ENCODE results near the gene GALNT2.

Gene GALNT2

GRCh38 chr1:230031131-230031530 lies 35.9 kb upstream of the GALNT2 start (continued):
- TF ChIP-seq PATZ1 (CRISPR knock-in tag; IDR thresholded peaks at IDR 0.05; ENCODE audit: borderline replicate concordance) (no peak), ZNF8 (CRISPR knock-in tag; IDR thresholded peaks at IDR 0.05) (no peak)

- TF ChIP-seq, protein P1, sequence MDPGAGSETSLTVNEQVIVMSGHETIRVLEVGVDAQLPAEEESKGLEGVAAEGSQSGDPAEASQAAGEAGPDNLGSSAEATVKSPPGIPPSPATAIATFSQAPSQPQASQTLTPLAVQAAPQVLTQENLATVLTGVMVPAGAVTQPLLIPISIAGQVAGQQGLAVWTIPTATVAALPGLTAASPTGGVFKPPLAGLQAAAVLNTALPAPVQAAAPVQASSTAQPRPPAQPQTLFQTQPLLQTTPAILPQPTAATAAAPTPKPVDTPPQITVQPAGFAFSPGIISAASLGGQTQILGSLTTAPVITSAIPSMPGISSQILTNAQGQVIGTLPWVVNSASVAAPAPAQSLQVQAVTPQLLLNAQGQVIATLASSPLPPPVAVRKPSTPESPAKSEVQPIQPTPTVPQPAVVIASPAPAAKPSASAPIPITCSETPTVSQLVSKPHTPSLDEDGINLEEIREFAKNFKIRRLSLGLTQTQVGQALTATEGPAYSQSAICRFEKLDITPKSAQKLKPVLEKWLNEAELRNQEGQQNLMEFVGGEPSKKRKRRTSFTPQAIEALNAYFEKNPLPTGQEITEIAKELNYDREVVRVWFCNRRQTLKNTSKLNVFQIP (CRISPR knock-in tag; IDR thresholded peaks at IDR 0.05; ENCODE audit: borderline replicate concordance, low read depth), result no peak
- TF ChIP-seq, protein P2, sequence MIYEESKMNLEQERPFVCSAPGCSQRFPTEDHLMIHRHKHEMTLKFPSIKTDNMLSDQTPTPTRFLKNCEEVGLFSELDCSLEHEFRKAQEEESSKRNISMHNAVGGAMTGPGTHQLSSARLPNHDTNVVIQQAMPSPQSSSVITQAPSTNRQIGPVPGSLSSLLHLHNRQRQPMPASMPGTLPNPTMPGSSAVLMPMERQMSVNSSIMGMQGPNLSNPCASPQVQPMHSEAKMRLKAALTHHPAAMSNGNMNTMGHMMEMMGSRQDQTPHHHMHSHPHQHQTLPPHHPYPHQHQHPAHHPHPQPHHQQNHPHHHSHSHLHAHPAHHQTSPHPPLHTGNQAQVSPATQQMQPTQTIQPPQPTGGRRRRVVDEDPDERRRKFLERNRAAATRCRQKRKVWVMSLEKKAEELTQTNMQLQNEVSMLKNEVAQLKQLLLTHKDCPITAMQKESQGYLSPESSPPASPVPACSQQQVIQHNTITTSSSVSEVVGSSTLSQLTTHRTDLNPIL (CRISPR knock-in tag; IDR thresholded peaks at IDR 0.05; ENCODE audit: low read depth), result no peak
- TF ChIP-seq ZNF565 (CRISPR knock-in tag; conservative IDR thresholded peaks at IDR 0.05; ENCODE audit: low read depth), result no peak
- no peak for TF ChIP-seq TCF4 (CRISPR knock-in tag; IDR thresholded peaks at IDR 0.05; ENCODE audit: borderline replicate concordance)
- TF ChIP-seq ZNF8 (CRISPR knock-in tag; IDR thresholded peaks at IDR 0.05), result no peak
- no peak for TF ChIP-seq ARNTL (CRISPR knock-in tag; IDR thresholded peaks at IDR 0.05; ENCODE audit: borderline replicate concordance, low read depth)
- no peak for TF ChIP-seq RARB (CRISPR knock-in tag; IDR thresholded peaks at IDR 0.05)
- no peak for TF ChIP-seq ZFP3 (CRISPR knock-in tag; IDR thresholded peaks at IDR 0.05)
- TF ChIP-seq GLIS3 (CRISPR knock-in tag; IDR thresholded peaks at IDR 0.05), result no peak
- TF ChIP-seq BACH2 (CRISPR knock-in tag; IDR thresholded peaks at IDR 0.05; ENCODE audit: borderline replicate concordance), result no peak
- no peak for TF ChIP-seq TSHZ2 (CRISPR knock-in tag; IDR thresholded peaks at IDR 0.05)
- no peak for TF ChIP-seq SNAI2 (CRISPR knock-in tag; IDR thresholded peaks at IDR 0.05)
- ATAC-seq, result no peak
Measured at GRCh38 chr1:230032516-230033281, 34.3 kb upstream of the GALNT2 start.

DNA sequence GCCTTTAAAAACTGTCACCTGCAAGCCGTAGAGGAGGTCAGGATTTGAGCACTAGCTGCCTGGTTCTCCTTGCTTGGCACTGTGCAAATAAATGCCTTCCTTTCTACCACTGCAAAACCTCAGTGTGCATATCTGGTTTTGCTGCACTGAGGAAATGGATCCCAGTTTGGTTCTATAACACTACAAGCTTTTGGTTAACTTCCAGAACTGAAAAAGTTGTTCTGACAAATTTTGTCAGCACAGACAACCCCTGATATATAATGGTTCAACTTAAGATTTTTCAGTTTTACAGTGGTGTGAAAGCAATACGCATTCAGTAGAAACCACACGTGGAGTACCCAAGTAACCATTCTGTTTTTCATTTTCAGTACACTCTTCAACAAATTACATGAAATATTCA lies 29.8 kb upstream of the GALNT2 start:
- TF ChIP-seq ZNF8 (CRISPR knock-in tag; IDR thresholded peaks at IDR 0.05), result no peak
- TF ChIP-seq CSDC2 (CRISPR knock-in tag; IDR thresholded peaks at IDR 0.05), result no peak
- no peak for TF ChIP-seq ZC3H10 (CRISPR knock-in tag; IDR thresholded peaks at IDR 0.05)
- no peak for TF ChIP-seq ESRRG (CRISPR knock-in tag; IDR thresholded peaks at IDR 0.05)
- TF ChIP-seq TOX (CRISPR knock-in tag; IDR thresholded peaks at IDR 0.05; ENCODE audit: borderline replicate concordance), result no peak
- TF ChIP-seq TSHZ2 (CRISPR knock-in tag; IDR thresholded peaks at IDR 0.05), result no peak
- no peak for TF ChIP-seq ZFP30 (CRISPR knock-in tag; IDR thresholded peaks at IDR 0.05)
- TF ChIP-seq, protein P3, sequence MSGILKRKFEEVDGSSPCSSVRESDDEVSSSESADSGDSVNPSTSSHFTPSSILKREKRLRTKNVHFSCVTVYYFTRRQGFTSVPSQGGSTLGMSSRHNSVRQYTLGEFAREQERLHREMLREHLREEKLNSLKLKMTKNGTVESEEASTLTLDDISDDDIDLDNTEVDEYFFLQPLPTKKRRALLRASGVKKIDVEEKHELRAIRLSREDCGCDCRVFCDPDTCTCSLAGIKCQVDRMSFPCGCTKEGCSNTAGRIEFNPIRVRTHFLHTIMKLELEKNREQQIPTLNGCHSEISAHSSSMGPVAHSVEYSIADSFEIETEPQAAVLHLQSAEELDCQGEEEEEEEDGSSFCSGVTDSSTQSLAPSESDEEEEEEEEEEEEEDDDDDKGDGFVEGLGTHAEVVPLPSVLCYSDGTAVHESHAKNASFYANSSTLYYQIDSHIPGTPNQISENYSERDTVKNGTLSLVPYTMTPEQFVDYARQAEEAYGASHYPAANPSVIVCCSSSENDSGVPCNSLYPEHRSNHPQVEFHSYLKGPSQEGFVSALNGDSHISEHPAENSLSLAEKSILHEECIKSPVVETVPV (CRISPR knock-in tag; IDR thresholded peaks at IDR 0.05), result no peak
- no peak for ATAC-seq
